Mucosa of rectum (tissue), 2 donors: ENCODE measurements around the gene TMEM208.
A peak's percentile ranks its signal among the peaks of the same experiment; 100 is the strongest.

Source experiments
- H3K27ac ChIP-seq, 2 donors: one replicate each; pipeline ENCODE4 v1.7.0; 2013; ENCODE audit warnings: inconsistent platforms in 2 of 2, low read depth in 2 of 2, low read length in 2 of 2
- H3K27me3 ChIP-seq, 2 donors: one replicate each; pipeline ENCODE4 v1.7.0; 2013; ENCODE audit warnings: low read length in 2 of 2; ENCODE audit not compliant: control insufficient read depth in 2 of 2, insufficient read depth in 2 of 2
- H3K36me3 ChIP-seq, 2 donors: one replicate each; pipeline ENCODE4 v1.7.0; 2013; ENCODE audit warnings: low read length in 2 of 2; ENCODE audit not compliant: control insufficient read depth in 2 of 2, insufficient read depth in 2 of 2
- H3K4me1 ChIP-seq, 2 donors: one replicate each; pipeline ENCODE4 v1.7.0; 2013; ENCODE audit warnings: low read length in 2 of 2, mild to moderate bottlenecking in 1 of 2; ENCODE audit not compliant: control insufficient read depth in 2 of 2, insufficient read depth in 2 of 2
- H3K4me3 ChIP-seq, 2 donors: one replicate each; pipeline ENCODE4 v1.7.0; 2013; ENCODE audit warnings: low read length in 2 of 2
- H3K9ac ChIP-seq, 2 donors: one replicate each; pipeline ENCODE4 v1.7.0; 2013; ENCODE audit warnings: low read length in 2 of 2, low read depth in 1 of 2, mild to moderate bottlenecking in 1 of 2
- H3K9me3 ChIP-seq, 2 donors: one replicate each; pipeline ENCODE4 v1.7.0; 2013; ENCODE audit warnings: low read length in 2 of 2; ENCODE audit not compliant: control insufficient read depth in 2 of 2
- donor health status: healthy.
- donor health status: Normal muscosa, but diverticular disease.

Gene TMEM208

GRCh38 chr16:67226295-67226803 is 581 bp upstream of the TMEM208 start:
- H3K9ac ChIP-seq = peak overlapping the region; percentile 65 to 87
- no peaks in the 10 kb centered on the region for H3K27me3 ChIP-seq
- H3K36me3 ChIP-seq = peaks cover 32 to 33% of the 10 kb centered on the region in 2 donors
- H3K4me1 ChIP-seq = peaks cover 15 to 17% of the 10 kb centered on the region in 2 donors
- H3K27ac ChIP-seq = peak overlapping the region; percentile 63 to 80
- H3K9me3 ChIP-seq = no peaks in the 10 kb centered on the region
- H3K4me3 ChIP-seq = peak overlapping the region; percentile 93 to 99

- peaks cover 15 to 17% of the 10 kb centered on the region in 2 donors for H3K4me1 ChIP-seq
- H3K36me3 ChIP-seq = peaks cover 39 to 41% of the 10 kb centered on the region in 2 donors
- H3K27ac ChIP-seq = peak overlapping the region in 1 of 2 donors; percentile 80
These were observed 614 bp downstream of the TMEM208 start for GRCh38 chr16:67227567-67227921.

GRCh38 chr16:67228034-67228785 is 1.3 kb downstream of the TMEM208 start:
- Histone ChIP-seq H3K27ac (no peak overlapping the region), H3K9ac (peak overlapping the region in 1 of 2 donors; percentile 92), H3K4me1 (peaks cover 15 to 17% of the 10 kb centered on the region in 2 donors), H3K27me3 (no peaks in the 10 kb centered on the region), H3K36me3 (peaks cover 39 to 42% of the 10 kb centered on the region in 2 donors), H3K4me3 (peak overlapping the region; percentile 93 to 99), H3K9me3 (no peaks in the 10 kb centered on the region)

More at GRCh38 chr16:67227567-67227921, 614 bp downstream of the TMEM208 start:
- Histone ChIP-seq H3K9ac (peak overlapping the region; percentile 87 to 92), H3K4me3 (peak overlapping the region; percentile 93 to 99), H3K27me3 (no peaks in the 10 kb centered on the region), H3K9me3 (no peaks in the 10 kb centered on the region)

- Histone ChIP-seq H3K9ac (no peak overlapping the region), H3K27me3 (no peaks in the 10 kb centered on the region), H3K36me3 (peaks cover 43 to 48% of the 10 kb centered on the region in 2 donors), H3K4me3 (no peak overlapping the region), H3K4me1 (peaks cover 15 to 17% of the 10 kb centered on the region in 2 donors), H3K9me3 (no peaks in the 10 kb centered on the region), H3K27ac (no peak overlapping the region)
These were observed 2.0 kb downstream of the TMEM208 start for GRCh38 chr16:67228905-67229304.

GRCh38 chr16:67229906-67230808 is 3.2 kb downstream of the TMEM208 start:
- peaks cover 14 to 15% of the 10 kb centered on the region in 2 donors for H3K4me1 ChIP-seq
- no peak overlapping the region for H3K4me3 ChIP-seq
- no peak overlapping the region for H3K9ac ChIP-seq
- no peaks in the 10 kb centered on the region for H3K9me3 ChIP-seq
- H3K36me3 ChIP-seq = peaks cover 43 to 58% of the 10 kb centered on the region in 2 donors
- H3K27ac ChIP-seq = no peak overlapping the region
- no peaks in the 10 kb centered on the region for H3K27me3 ChIP-seq

GRCh38 chr16:67230809-67231660 is 4.1 kb downstream of the TMEM208 start:
- peaks cover 10 to 15% of the 10 kb centered on the region in 2 donors for H3K4me1 ChIP-seq
- H3K27ac ChIP-seq = no peak overlapping the region
- no peaks in the 10 kb centered on the region for H3K9me3 ChIP-seq
- no peak overlapping the region for H3K4me3 ChIP-seq
- no peak overlapping the region for H3K9ac ChIP-seq
- H3K27me3 ChIP-seq = no peaks in the 10 kb centered on the region
- peaks cover 47 to 65% of the 10 kb centered on the region in 2 donors for H3K36me3 ChIP-seq

- Histone ChIP-seq H3K36me3 (peaks cover 59 to 80% of the 10 kb centered on the region in 2 donors), H3K27ac (no peak overlapping the region), H3K27me3 (no peaks in the 10 kb centered on the region), H3K4me1 (no peaks in the 10 kb centered on the region), H3K9ac (no peak overlapping the region), H3K4me3 (no peak overlapping the region), H3K9me3 (no peaks in the 10 kb centered on the region)
These were observed 6.7 kb downstream of the TMEM208 start for GRCh38 chr16:67233596-67233995.

GRCh38 chr16:67234180-67234597 is 7.3 kb downstream of the TMEM208 start:
- H3K9ac ChIP-seq = no peak overlapping the region
- H3K9me3 ChIP-seq = no peaks in the 10 kb centered on the region
- H3K27ac ChIP-seq = no peak overlapping the region
- H3K4me1 ChIP-seq = no peaks in the 10 kb centered on the region
- H3K36me3 ChIP-seq = peaks cover 59 to 80% of the 10 kb centered on the region in 2 donors
- no peaks in the 10 kb centered on the region for H3K27me3 ChIP-seq
- no peak overlapping the region for H3K4me3 ChIP-seq

- Histone ChIP-seq H3K27me3 (no peaks in the 10 kb centered on the region), H3K27ac (no peak overlapping the region), H3K9ac (no peak overlapping the region), H3K4me3 (no peak overlapping the region), H3K9me3 (no peaks in the 10 kb centered on the region), H3K4me1 (peaks cover 5 to 6% of the 10 kb centered on the region in 2 donors), H3K36me3 (peaks cover 47 to 67% of the 10 kb centered on the region in 2 donors)
These were observed 9.1 kb downstream of the TMEM208 start for GRCh38 chr16:67235816-67236562.
